Trophoblast cell (in vitro differentiated cells and primary cell): Measurements from ENCODE around the gene DNAH3.

Source experiments
- DNase-seq, 2 donors: peaks; one replicate each; pipeline ENCODE4 v3.0.0-alpha.2; 2016
- H2AFZ ChIP-seq: 2 replicates; pipeline ENCODE4 v1.6.1; 2013; ENCODE audit warnings: low read length, moderate library complexity, mild to moderate bottlenecking; ENCODE audit not compliant: insufficient read depth, poor library complexity
- H2AK5ac ChIP-seq: 2 replicates; pipeline ENCODE4 v1.6.1; 2013; ENCODE audit warnings: mild to moderate bottlenecking, low read length
- H2BK120ac ChIP-seq: 2 replicates; pipeline ENCODE4 v1.6.1; 2013; ENCODE audit warnings: low read length, mild to moderate bottlenecking, moderate library complexity; ENCODE audit not compliant: insufficient read depth, poor library complexity
- H2BK12ac ChIP-seq: 2 replicates; pipeline ENCODE4 v1.6.1; 2013; ENCODE audit warnings: mild to moderate bottlenecking, low read length, moderate library complexity
- H2BK5ac ChIP-seq: 2 replicates; pipeline ENCODE4 v1.6.1; 2013; ENCODE audit warnings: low read length, low read depth, moderate library complexity, mild to moderate bottlenecking; ENCODE audit not compliant: poor library complexity
- H3K14ac ChIP-seq: 2 replicates; pipeline ENCODE4 v1.6.1; 2013; ENCODE audit warnings: mild to moderate bottlenecking, low read length
- H3K18ac ChIP-seq: 2 replicates; pipeline ENCODE4 v1.6.1; 2013; ENCODE audit warnings: mild to moderate bottlenecking, low read length
- H3K23ac ChIP-seq: 2 replicates; pipeline ENCODE4 v1.6.1; 2013; ENCODE audit warnings: low read length
- H3K27ac ChIP-seq: 2 replicates; pipeline ENCODE4 v1.5.1; 2013; ENCODE audit warnings: low read depth, mild to moderate bottlenecking, inconsistent platforms, low read length, moderate library complexity
- H3K27me3 ChIP-seq: 2 replicates; pipeline ENCODE4 v1.6.1; 2013; ENCODE audit warnings: inconsistent platforms, mild to moderate bottlenecking, low read length, moderate library complexity; ENCODE audit not compliant: insufficient read depth
- H3K36me3 ChIP-seq, 2 experiments: 1 replicate in 1 of 2; 2 replicates in 1 of 2; pipeline ENCODE4 v1.6.1; 2013; ENCODE audit warnings: low read length in 2 of 2, mild to moderate bottlenecking in 2 of 2, moderate library complexity in 1 of 2; ENCODE audit not compliant: insufficient read depth in 2 of 2, control insufficient read depth in 1 of 2
- H3K4ac ChIP-seq: 2 replicates; pipeline ENCODE4 v1.6.1; 2013; ENCODE audit warnings: low read depth, mild to moderate bottlenecking, low read length, moderate library complexity
- H3K4me1 ChIP-seq, 2 experiments: 1 replicate in 1 of 2; 2 replicates in 1 of 2; pipeline ENCODE4 v1.6.1; 2013; ENCODE audit warnings: low read length in 2 of 2, mild to moderate bottlenecking in 2 of 2, moderate library complexity in 1 of 2; ENCODE audit not compliant: insufficient read depth in 2 of 2, control insufficient read depth in 1 of 2
- H3K4me2 ChIP-seq: 2 replicates; pipeline ENCODE4 v1.6.1; 2013; ENCODE audit warnings: inconsistent platforms, mild to moderate bottlenecking, low read length, moderate library complexity
- H3K4me3 ChIP-seq: 2 replicates; pipeline ENCODE4 v1.5.1; 2013; ENCODE audit warnings: mild to moderate bottlenecking, low read depth, low read length, inconsistent platforms
- H3K79me1 ChIP-seq: one replicate; pipeline ENCODE4 v1.6.1; 2013; ENCODE audit warnings: low read length
- H3K79me2 ChIP-seq: 2 replicates; pipeline ENCODE4 v1.6.1; 2013; ENCODE audit warnings: low read length, mild to moderate bottlenecking; ENCODE audit not compliant: control insufficient read depth, insufficient read depth, poor library complexity
- H3K9ac ChIP-seq: 2 replicates; pipeline ENCODE4 v1.6.1; 2013; ENCODE audit warnings: mild to moderate bottlenecking, low read length
- H3K9me3 ChIP-seq: 2 replicates; pipeline ENCODE4 v1.6.1; 2013; ENCODE audit warnings: low read depth, mild to moderate bottlenecking, control low read depth, inconsistent platforms, low read length; ENCODE audit not compliant: insufficient read depth
- H4K12ac ChIP-seq: 2 replicates; pipeline ENCODE4 v1.6.1; 2013; ENCODE audit warnings: low read depth, mild to moderate bottlenecking, low read length, moderate library complexity
- H4K8ac ChIP-seq: 2 replicates; pipeline ENCODE4 v1.6.1; 2013; ENCODE audit warnings: low read depth, mild to moderate bottlenecking, low read length, moderate library complexity
- H4K91ac ChIP-seq: one replicate; pipeline ENCODE4 v1.6.1; 2013; ENCODE audit warnings: low read depth, mild to moderate bottlenecking, low read length, moderate library complexity
- WGBS: extraction: QIAGEN DNeasy Blood & Tissue Kit; methylation state at CpG from one replicate; pipeline ENCODE4 v1.1.7; 2013; ENCODE audit warnings: missing lambda C conversion rate; ENCODE audit not compliant: insufficient read length, insufficient coverage; ENCODE audit errors: extremely low coverage; 5-methylcytosine and 5-hydroxymethylcytosine counted together

The DNAH3 gene

DNA sequence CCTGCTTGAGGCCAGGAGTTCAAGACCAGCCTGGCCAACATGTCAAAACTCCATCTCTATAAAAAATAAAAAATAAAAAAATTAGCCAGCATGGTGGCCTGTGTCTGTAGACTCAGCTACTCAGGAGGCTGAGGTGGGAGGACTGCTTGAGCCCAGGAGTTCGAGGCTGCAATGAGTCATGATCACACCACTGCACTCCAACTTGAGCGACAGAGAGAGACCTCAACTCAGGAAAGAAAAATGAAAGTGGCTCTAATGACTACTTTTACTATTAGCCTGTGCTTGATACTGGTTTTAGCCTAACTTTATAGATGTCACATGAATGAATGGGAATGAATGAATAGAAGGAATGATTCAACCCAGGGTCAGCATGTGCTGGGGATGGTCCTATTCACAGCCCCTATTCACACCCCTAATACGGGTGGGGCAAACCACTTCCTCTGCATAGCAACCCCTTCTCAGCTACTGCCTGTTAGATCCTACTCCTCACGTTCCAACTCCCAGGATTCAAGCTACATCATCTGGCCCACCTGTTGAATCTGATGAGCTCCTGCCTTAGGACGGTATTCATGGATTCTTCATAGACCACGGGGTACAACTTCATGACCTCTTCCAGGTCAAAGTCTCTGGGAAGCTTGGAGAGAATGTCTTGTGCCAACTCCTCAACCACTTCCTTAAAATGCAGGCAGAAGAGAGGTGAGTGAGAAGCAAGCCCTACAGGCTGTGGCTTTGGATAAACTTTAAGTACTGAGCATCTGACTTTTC is 209.6 kb downstream of the DNAH3 start:
- no peak overlapping the region for H4K12ac ChIP-seq
- no peak overlapping the region for H3K18ac ChIP-seq
- no peak overlapping the region for H3K14ac ChIP-seq
- no peak overlapping the region for H3K4me2 ChIP-seq
- H2AK5ac ChIP-seq, result no peak overlapping the region
- H2BK12ac ChIP-seq, result no peak overlapping the region
- no peaks in the 10 kb centered on the region for H3K79me2 ChIP-seq
- DNase-seq, result no peak
- H3K4me1 ChIP-seq, result no peaks in the 10 kb centered on the region
- no peaks in the 10 kb centered on the region for H3K9me3 ChIP-seq
- no peak overlapping the region for H3K23ac ChIP-seq
- H3K36me3 ChIP-seq, result no peaks in the 10 kb centered on the region
- no peaks in the 10 kb centered on the region for H3K79me1 ChIP-seq
- H4K8ac ChIP-seq, result no peak overlapping the region
- no peak overlapping the region for H4K91ac ChIP-seq
- no peak overlapping the region for H2BK5ac ChIP-seq
- no peak overlapping the region for H2AFZ ChIP-seq
- H3K27ac ChIP-seq, result no peak overlapping the region
- H3K27me3 ChIP-seq, result no peaks in the 10 kb centered on the region
- no CpG with 5 or more reads among the region's 6 CpGs for WGBS
- no peak overlapping the region for H3K4me3 ChIP-seq
- no peak overlapping the region for H3K9ac ChIP-seq
- no peak overlapping the region for H3K4ac ChIP-seq
- H2BK120ac ChIP-seq, result no peak overlapping the region

DNA sequence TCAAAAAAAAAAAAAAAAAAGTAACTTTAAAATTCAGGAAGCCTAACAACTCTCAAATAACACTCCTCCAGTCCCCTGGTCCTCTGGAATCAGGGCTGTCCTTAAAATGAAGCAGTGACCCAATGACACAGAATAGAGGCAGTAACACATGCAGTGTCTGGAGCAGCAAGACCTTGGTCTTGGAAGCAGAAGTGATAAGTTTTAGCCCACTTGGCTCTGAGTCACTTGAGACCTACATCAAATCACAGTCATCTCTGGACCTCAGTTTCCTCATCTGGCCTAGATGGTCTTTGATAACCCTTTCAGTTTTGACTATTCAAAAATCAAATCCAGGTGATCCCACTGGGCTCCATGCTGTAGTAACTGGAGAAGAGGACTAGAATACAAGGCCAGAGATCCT is 211.0 kb downstream of the DNAH3 start:
- Histone ChIP-seq H3K79me1 (no peaks in the 10 kb centered on the region), H2BK12ac (no peak overlapping the region), H3K9ac (no peak overlapping the region), H3K27ac (no peak overlapping the region), H4K8ac (no peak overlapping the region), H2BK5ac (no peak overlapping the region), H2BK120ac (no peak overlapping the region), H4K91ac (no peak overlapping the region), H3K9me3 (no peaks in the 10 kb centered on the region), H2AK5ac (no peak overlapping the region), H3K36me3 (no peaks in the 10 kb centered on the region), H3K4me2 (no peak overlapping the region), H3K4me3 (no peak overlapping the region), H3K79me2 (no peaks in the 10 kb centered on the region), H4K12ac (no peak overlapping the region), H3K4me1 (no peaks in the 10 kb centered on the region), H3K4ac (no peak overlapping the region), H3K14ac (no peak overlapping the region), H3K27me3 (no peaks in the 10 kb centered on the region), H3K18ac (no peak overlapping the region), H2AFZ (no peak overlapping the region), H3K23ac (peak overlapping the region; percentile 55)
- DNase-seq, result no peak

DNA sequence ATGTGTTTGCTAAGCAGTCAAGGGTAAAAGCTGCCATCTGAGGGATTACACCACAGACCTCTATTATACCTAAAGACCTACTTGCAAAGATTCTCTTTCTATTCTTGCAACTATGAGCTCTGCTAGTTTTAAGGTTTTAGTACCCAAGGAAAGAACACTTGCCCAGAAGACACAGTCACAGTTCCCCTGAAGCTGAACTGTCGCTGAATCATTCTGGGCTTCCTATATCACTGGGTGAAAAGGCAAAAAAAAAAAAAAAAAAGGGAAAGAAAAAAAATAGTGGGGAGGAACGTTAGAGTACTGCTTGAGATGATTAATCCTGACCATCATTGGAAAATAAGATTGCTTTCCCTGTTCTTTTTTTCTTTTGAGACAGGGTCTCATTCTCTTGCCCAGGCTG is 212.2 kb downstream of the DNAH3 start:
- H2AFZ ChIP-seq, result no peak overlapping the region
- no peaks in the 10 kb centered on the region for H3K36me3 ChIP-seq
- no peak overlapping the region for H3K23ac ChIP-seq
- no peak overlapping the region for H3K4me3 ChIP-seq
- H3K4me2 ChIP-seq, result no peak overlapping the region
- no CpG with 5 or more reads among the region's 2 CpGs for WGBS
- no peak overlapping the region for H2BK120ac ChIP-seq
- H3K79me1 ChIP-seq, result no peaks in the 10 kb centered on the region
- H3K14ac ChIP-seq, result no peak overlapping the region
- no peak overlapping the region for H2BK12ac ChIP-seq
- H4K91ac ChIP-seq, result no peak overlapping the region
- H2AK5ac ChIP-seq, result no peak overlapping the region
- H2BK5ac ChIP-seq, result no peak overlapping the region
- H3K79me2 ChIP-seq, result no peaks in the 10 kb centered on the region
- no peak overlapping the region for H4K12ac ChIP-seq
- H4K8ac ChIP-seq, result no peak overlapping the region
- no peaks in the 10 kb centered on the region for H3K9me3 ChIP-seq
- no peaks in the 10 kb centered on the region for H3K4me1 ChIP-seq
- H3K27me3 ChIP-seq, result no peaks in the 10 kb centered on the region
- H3K4ac ChIP-seq, result no peak overlapping the region
- no peak overlapping the region for H3K18ac ChIP-seq
- no peak overlapping the region for H3K9ac ChIP-seq
- no peak overlapping the region for H3K27ac ChIP-seq
- DNase-seq, result no peak

DNA sequence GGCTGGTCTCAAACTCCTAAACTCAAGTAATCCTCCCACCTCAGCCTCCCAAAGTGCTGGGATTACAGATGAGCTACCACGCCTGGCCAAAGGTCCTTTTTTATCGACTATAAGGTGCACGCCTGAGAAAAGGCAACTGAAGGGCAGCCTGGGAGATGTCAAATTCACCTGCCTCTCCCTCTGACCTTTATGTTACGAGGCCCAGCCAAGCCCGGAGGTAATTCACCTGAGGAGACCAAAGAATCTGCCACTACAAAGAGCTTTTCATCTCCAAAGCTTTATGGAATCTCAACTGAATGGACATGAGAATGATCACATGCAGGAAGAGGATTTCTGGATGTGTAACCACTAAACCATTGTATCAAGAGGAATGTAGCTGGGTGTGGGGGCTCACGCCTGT is 212.9 kb downstream of the DNAH3 start:
- H3K4me1 ChIP-seq, result no peaks in the 10 kb centered on the region
- no peaks in the 10 kb centered on the region for H3K9me3 ChIP-seq
- H3K14ac ChIP-seq, result no peak overlapping the region
- H3K27me3 ChIP-seq, result no peaks in the 10 kb centered on the region
- H2BK12ac ChIP-seq, result no peak overlapping the region
- H2AK5ac ChIP-seq, result no peak overlapping the region
- no peak overlapping the region for H2BK120ac ChIP-seq
- no peak for DNase-seq
- no CpG with 5 or more reads among the region's 6 CpGs for WGBS
- no peak overlapping the region for H3K23ac ChIP-seq
- no peak overlapping the region for H3K27ac ChIP-seq
- no peak overlapping the region for H3K4me3 ChIP-seq
- H3K79me1 ChIP-seq, result no peaks in the 10 kb centered on the region
- H3K4me2 ChIP-seq, result no peak overlapping the region
- H3K4ac ChIP-seq, result no peak overlapping the region
- H2AFZ ChIP-seq, result no peak overlapping the region
- no peak overlapping the region for H4K8ac ChIP-seq
- H3K9ac ChIP-seq, result no peak overlapping the region
- H3K18ac ChIP-seq, result no peak overlapping the region
- H3K36me3 ChIP-seq, result no peaks in the 10 kb centered on the region
- no peak overlapping the region for H4K91ac ChIP-seq
- H2BK5ac ChIP-seq, result no peak overlapping the region
- H3K79me2 ChIP-seq, result no peaks in the 10 kb centered on the region
- no peak overlapping the region for H4K12ac ChIP-seq
